ENCODE results near the gene RFNG. TPM values are rescaled to one million over a fixed set of nuclear protein-coding genes. Genes with fewer than 3 reads are reported as not detected.

RFNG gene
- total RNA-seq, 2 donors from 2014 or later = 30.6 to 32.1 TPM

DNA sequence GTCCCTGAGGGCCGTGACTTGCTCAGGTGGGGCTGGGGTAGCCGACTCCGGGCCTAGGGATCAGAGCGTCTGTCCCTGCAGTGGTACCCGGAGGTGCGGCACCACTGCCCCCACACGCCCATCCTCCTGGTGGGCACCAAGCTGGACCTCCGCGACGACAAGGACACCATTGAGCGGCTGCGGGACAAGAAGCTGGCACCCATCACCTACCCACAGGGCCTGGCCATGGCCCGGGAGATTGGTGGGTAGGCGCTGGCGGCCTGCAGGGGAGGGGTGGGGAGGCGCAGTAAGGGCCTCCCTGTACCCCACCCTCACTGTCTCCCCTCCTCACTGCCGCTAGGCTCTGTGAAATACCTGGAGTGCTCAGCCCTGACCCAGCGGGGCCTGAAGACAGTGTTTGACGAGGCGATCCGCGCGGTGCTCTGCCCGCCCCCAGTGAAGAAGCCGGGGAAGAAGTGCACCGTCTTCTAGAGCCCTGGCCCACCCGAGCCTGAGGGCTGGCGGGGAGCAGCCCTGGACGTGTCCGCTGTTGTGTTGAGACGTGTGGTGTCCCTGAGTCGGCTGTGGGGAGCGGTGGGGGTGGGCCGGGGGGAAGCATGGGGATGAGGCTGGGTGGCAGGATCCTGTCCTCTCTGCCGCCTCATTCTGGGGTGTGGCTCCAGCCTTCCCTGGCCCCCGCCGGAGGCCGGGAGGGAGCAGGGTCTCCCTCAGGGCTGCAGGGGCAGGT lies 18.1 kb downstream of the RFNG start:
- intact Hi-C loops (cut with DNase I) = loop anchor here (10.0 kb wide), 1 partner anchor 291 kb away; no protein-coding TSS in a partner anchor
- Histone ChIP-seq H3K27me3 (no peaks in the 10 kb centered on the region), H3K36me3 (no peaks in the 10 kb centered on the region), H3K4me1 (peaks cover 19% of the 10 kb centered on the region), H3K9me3 (no peaks in the 10 kb centered on the region), H3K4me3 (no peak overlapping the region), H3K27ac (no peak overlapping the region), H3K9ac (ENCODE audit: low read depth in 2 of 2, low read length in 2 of 2) (no peak overlapping the region)
- TF ChIP-seq, protein P1, sequence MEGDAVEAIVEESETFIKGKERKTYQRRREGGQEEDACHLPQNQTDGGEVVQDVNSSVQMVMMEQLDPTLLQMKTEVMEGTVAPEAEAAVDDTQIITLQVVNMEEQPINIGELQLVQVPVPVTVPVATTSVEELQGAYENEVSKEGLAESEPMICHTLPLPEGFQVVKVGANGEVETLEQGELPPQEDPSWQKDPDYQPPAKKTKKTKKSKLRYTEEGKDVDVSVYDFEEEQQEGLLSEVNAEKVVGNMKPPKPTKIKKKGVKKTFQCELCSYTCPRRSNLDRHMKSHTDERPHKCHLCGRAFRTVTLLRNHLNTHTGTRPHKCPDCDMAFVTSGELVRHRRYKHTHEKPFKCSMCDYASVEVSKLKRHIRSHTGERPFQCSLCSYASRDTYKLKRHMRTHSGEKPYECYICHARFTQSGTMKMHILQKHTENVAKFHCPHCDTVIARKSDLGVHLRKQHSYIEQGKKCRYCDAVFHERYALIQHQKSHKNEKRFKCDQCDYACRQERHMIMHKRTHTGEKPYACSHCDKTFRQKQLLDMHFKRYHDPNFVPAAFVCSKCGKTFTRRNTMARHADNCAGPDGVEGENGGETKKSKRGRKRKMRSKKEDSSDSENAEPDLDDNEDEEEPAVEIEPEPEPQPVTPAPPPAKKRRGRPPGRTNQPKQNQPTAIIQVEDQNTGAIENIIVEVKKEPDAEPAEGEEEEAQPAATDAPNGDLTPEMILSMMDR (IDR thresholded peaks at IDR 0.05) = no peak
- no peak for DNase-seq

DNA sequence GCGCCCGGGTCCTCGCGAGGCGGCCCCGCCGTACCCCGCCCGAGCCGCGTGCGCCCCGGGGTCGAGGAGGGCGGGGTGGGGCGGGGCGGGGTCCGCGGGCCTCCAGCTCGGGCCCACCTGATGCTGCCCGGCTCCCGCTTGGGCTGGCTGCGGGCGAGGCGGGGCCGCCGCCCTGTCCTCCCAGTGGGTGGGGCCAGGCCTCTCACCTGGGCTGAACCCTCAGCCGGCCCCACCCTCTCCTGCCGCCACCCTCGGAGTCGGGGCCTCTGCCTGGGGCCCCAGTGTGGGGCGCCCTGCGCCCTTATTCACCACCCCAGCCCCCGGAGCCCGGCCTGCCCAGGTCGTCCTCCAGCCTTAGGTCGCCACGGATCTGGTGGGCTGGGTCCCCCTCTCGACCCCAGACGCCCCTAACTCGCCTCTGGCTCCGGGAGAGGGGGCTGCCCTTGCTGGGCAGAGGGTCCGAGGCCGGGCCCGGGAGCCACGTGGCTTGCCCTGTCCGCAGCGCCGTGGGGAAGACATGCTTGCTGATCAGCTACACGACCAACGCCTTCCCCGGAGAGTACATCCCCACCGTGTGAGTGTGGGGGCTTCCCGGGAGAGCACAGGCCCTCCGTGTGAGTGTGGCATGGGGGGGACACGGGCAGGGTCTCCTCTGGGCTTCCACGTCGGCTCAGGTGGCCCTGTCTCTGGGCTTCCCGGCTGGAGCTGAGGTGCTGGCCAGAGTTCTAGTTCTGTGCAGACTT lies 19.6 kb downstream of the RFNG start:
- DNase-seq = peak; percentile 80

DNA sequence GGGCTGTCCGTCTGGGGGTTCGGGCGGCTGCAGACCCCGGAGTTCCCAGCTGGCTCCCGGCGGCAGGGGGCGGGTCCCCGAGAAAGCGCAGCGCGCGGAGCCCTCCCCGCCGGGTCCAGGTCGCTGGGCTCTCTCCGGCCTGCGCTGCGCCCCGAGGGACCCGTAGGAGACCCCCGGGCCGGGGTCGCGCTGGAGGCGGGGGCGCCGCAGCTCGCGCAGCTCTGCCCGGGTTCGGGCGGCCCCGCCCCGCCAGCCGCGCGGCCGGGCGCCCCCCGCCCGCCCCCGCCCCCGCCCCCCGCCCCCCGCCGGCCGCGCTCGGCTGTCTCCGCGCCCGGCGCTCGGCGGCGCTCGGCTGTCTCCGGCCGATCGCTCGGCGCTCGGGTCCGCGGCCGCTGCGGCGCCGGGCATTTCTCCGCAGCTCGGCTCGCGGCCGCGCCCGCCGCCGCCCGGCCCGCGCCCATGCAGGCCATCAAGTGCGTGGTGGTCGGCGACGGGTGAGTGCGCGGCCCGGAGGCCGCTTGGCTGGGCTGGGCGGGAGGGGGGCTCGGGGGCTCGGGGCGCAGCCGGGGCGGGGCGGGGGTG lies 20.2 kb downstream of the RFNG start, which contains the start of gene RAC3:
TSS of gene RAC3 (plus strand) at position 376 of the 582 bp plus-strand sequence. CDS start at position 460, 84 bp downstream.
- Histone ChIP-seq H3K9me3 (no peaks in the 10 kb centered on the region), H3K4me1 (peaks cover 12% of the 10 kb centered on the region), H3K27ac (peak within 1 kb of the TSS; percentile 75), H3K4me3 (peak within 1 kb of the TSS; percentile 47), H3K27me3 (no peaks in the 10 kb centered on the region), H3K36me3 (no peaks in the 10 kb centered on the region), H3K9ac (ENCODE audit: low read depth in 2 of 2, low read length in 2 of 2) (peak within 1 kb of the TSS; percentile 43 to 46)
- intact Hi-C loops (cut with DNase I) = loop anchor here (2.0 to 10.0 kb wide), 2 partner anchors 117 to 293 kb away; no protein-coding TSS in a partner anchor
- DNase-seq = no peak
- TF ChIP-seq, protein P1 (IDR thresholded peaks at IDR 0.05) = no peak

More for the DNA sequence above, 19.6 kb downstream of the RFNG start:
- no peak overlapping the region for H3K27ac ChIP-seq
- intact Hi-C loops (cut with DNase I) = loop anchor here (2.0 to 10.0 kb wide), 2 partner anchors 117 to 293 kb away; no protein-coding TSS in a partner anchor
- no peaks in the 10 kb centered on the region for H3K36me3 ChIP-seq
- H3K9ac ChIP-seq (ENCODE audit: low read depth in 2 of 2, low read length in 2 of 2) = peak overlapping the region in 1 of 2 donors; percentile 39
- peak overlapping the region; percentile 20 for H3K4me3 ChIP-seq
- H3K27me3 ChIP-seq = no peaks in the 10 kb centered on the region
- no peaks in the 10 kb centered on the region for H3K9me3 ChIP-seq
- TF ChIP-seq, protein P1 (IDR thresholded peaks at IDR 0.05) = no peak
- H3K4me1 ChIP-seq = peaks cover 16% of the 10 kb centered on the region

DNA sequence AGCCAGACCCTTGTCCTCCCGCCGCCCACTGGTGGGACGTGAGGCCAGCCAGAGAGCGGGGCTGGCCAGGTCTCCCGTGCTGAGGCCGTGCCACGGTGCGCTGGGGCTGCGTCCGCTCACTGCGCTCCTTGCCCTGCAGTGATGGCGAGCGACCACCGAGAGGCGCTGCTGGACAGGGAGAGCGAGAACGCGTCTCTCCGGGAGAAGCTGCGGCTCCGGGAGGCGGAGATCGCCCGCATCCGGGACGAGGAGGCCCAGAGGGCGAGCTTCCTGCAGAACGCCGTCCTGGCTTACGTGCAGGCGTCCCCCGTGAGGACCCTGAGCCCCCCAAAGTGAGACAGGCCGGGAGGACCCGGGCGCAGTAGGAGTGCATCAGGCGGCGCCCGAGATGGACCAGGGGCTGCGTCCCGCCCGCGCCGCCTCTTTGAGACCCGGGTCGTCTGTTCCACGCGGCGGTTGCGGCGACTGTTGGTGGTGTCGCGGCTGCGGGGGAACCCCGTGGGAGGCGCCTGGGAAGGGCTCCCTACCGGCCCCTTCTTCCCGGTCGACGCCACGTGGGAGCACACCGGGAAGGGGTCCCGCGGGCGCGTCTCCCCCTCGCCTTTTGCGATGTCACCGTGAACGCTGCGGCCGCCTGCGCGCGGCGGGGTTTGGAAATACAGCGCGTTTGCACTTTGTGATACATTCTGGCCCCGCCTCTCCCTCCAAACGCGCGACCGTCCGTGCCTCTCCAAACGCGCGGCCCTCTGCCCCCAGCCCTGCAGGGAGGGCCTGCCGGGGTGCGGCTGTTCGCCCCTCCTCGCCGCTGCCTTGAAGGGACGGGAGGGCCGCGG lies 20.9 kb downstream of the RFNG start:
- Histone ChIP-seq H3K27ac (peak overlapping the region; percentile 75), H3K9ac (ENCODE audit: low read depth in 2 of 2, low read length in 2 of 2) (peak overlapping the region; percentile 43 to 46), H3K9me3 (no peaks in the 10 kb centered on the region), H3K36me3 (no peaks in the 10 kb centered on the region), H3K4me1 (peaks cover 10% of the 10 kb centered on the region), H3K4me3 (peak overlapping the region; percentile 47), H3K27me3 (no peaks in the 10 kb centered on the region)
- intact Hi-C loops (cut with DNase I) = loop anchor here (2.0 to 10.0 kb wide), 2 partner anchors 118 to 294 kb away; no protein-coding TSS in a partner anchor
- TF ChIP-seq, protein P1 (IDR thresholded peaks at IDR 0.05) = peak; percentile 96
- DNase-seq = peak; percentile 90

All from colonic mucosa (tissue), 4 donors.